GM23248 (cell line): ENCODE results near the gene CTSD.

Experiments
- EZH2 ChIP-seq: fragments of 200-600 bp; sonication (generic); IDR thresholded peaks from 2 replicates; pipeline ENCODE4 v1.6.1; 2018; ENCODE audit warnings: antibody characterized with exemption, mild to moderate bottlenecking; ENCODE audit not compliant: insufficient read depth, poor library complexity, severe bottlenecking
- EZH2phosphoT487 ChIP-seq: fragments of 200-600 bp; sonication (generic); IDR thresholded peaks from 2 replicates; pipeline ENCODE4 v1.6.1; 2018; ENCODE audit warnings: antibody characterized with exemption, moderate library complexity, mild to moderate bottlenecking, low read depth; ENCODE audit not compliant: insufficient read depth

DNA sequence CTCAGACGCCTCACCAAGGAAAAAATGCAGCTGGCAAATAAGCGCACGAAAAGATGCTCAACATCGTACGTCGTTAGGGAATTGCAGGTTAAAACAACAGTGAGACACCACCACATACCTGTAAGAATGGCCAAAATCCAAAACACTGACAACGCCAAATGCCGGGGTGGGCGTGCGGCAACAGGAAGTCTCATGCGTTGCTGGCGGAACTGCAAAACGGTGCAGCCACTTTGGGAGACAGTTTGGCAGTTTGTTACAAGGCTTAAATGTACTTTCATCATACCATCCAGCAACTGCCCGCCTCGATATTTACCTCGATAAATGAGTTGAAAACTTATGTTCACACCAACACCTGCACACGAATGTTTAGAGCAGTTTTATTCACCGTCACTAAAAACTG is 7.5 kb upstream of the CTSD start:
- TF ChIP-seq EZH2phosphoT487 (no peak), EZH2 (no peak)
